HL-60 (cell line): Measurements from ENCODE around the gene ARHGAP24.

Source experiments
- GABPA ChIP-seq: IDR thresholded peaks from 2 replicates; pipeline ENCODE4 v1.6.1; 2012; ENCODE audit warnings: low read depth
- POLR2AphosphoS5 ChIP-seq: IDR thresholded peaks from 2 replicates; pipeline ENCODE4 v1.6.1; 2012; ENCODE audit warnings: low read depth
- TF ChIP-seq, protein P1 (sequence below): IDR thresholded peaks from one replicate; pipeline ENCODE4 v1.5.1; 2011; ENCODE audit warnings: low read length, control low read depth, inconsistent platforms; ENCODE audit not compliant: insufficient read depth

DNA sequence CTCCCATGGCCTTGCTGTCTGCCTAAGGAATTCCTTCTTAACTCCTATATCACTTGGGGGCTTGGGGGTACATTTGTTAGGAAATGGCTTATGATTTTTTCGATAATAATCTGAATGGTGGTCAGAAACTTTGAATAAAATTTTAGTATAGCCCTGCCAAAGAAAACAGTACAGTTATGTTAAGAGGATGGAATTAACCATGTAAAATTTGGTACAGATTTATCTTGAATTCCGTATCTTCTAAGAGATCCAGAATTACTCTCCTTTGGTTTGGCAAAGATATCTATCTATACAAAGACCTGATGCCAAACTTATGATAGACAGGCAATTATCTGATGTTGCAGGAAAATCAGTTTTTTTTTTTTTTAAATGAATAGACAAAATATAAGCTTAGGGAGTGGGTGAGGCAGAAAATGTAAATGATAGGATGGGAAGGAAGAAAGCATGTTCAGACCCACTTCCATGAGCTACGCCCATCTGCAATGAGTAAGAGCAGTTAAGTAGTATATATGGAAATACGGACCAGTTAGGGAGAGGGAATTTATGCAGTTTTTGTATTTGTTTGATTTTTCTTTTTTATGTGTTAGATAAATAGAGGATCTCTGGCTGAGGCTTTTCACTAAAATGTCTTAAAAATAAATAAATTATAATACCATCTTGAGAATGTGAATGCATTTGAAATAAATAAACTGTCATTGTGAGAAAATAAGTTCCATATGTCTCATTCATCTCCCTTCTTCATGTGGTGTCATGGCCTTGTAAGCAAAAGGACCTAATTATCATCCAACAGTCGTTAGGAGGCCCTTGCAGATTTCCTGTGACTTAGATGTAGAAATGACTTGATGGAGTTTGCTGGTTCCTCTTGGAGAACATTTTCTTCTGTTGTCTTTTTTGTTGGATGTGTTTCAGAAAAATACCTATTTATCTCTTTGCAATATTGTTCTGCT is 389.6 kb downstream of the ARHGAP24 start:
- no peak for TF ChIP-seq POLR2AphosphoS5
- no peak for TF ChIP-seq GABPA
- TF ChIP-seq, protein P1, sequence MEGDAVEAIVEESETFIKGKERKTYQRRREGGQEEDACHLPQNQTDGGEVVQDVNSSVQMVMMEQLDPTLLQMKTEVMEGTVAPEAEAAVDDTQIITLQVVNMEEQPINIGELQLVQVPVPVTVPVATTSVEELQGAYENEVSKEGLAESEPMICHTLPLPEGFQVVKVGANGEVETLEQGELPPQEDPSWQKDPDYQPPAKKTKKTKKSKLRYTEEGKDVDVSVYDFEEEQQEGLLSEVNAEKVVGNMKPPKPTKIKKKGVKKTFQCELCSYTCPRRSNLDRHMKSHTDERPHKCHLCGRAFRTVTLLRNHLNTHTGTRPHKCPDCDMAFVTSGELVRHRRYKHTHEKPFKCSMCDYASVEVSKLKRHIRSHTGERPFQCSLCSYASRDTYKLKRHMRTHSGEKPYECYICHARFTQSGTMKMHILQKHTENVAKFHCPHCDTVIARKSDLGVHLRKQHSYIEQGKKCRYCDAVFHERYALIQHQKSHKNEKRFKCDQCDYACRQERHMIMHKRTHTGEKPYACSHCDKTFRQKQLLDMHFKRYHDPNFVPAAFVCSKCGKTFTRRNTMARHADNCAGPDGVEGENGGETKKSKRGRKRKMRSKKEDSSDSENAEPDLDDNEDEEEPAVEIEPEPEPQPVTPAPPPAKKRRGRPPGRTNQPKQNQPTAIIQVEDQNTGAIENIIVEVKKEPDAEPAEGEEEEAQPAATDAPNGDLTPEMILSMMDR = no peak
